SKM-1 treated with dmso at 0.1 percent for 144 hours (cell line): Measurements from ENCODE around the gene ST6GAL2.

Experiments used
- DNase-seq: peaks from one replicate; lab custom pipeline; 2025; ENCODE audit not compliant: unreplicated experiment; lab: John Stamatoyannopoulos, UW

Gene ST6GAL2

DNA sequence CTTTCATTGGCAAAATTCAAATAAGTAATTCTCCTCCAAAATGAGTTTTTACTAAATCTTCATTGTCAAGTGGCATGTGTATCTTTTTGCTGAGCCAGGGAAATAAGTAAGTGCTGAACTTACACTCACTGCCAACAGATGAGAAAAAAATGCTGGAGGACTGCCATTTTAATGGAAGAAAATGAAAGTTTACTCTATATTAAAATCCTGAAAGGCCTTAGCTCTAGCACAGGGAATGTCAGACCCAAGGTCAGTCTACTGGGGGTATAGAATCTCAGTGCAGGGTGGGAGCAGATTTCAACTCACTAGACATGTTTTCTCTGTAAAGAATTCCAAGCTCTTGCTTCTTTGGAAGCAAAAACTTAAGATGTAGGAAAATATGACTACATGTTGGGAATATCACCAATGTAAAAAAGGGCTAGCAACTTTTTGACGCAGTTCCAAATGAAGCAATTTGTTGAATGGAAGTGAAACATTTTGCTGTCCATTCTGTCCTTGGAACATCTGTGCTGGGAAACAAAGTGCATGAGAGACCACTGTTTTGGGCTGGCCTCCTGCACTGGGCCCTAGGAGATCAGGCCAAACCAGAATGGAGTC, 127.0 kb downstream of the ST6GAL2 start:
- DNase-seq, result no peak
